Stimulated activated naive CD8-positive, alpha-beta T cell treated with anti-CD3 and anti-CD28 coated beads, Interleukin-15, Interleukin-2, amounts not matched to agents 100 ng/mL and 50 ng/mL, for 24 hours (primary cell): Measurements from ENCODE around the gene TMPRSS7.

Source experiments
- H3K27ac Mint-ChIP-seq: one replicate; pipeline ENCODE4 v1.8.0; 2021; ENCODE audit warnings: mild to moderate bottlenecking, mixed read lengths
- H3K27me3 Mint-ChIP-seq: one replicate; pipeline ENCODE4 v1.8.0; 2021; ENCODE audit warnings: mixed read lengths
- H3K36me3 Mint-ChIP-seq: one replicate; pipeline ENCODE4 v1.8.0; 2021; ENCODE audit warnings: low read depth, mixed read lengths
- H3K4me1 Mint-ChIP-seq: one replicate; pipeline ENCODE4 v1.8.0; 2021; ENCODE audit warnings: low read depth, mixed read lengths
- H3K4me3 Mint-ChIP-seq: one replicate; pipeline ENCODE4 v1.8.0; 2021; ENCODE audit warnings: mild to moderate bottlenecking, mixed read lengths
- H3K9me3 Mint-ChIP-seq: one replicate; pipeline ENCODE4 v1.8.0; 2021; ENCODE audit warnings: mixed read lengths

The TMPRSS7 gene

GRCh38 chr3:112004669-112005068 lies 29.9 kb upstream of the TMPRSS7 start:
- H3K36me3 Mint-ChIP-seq: no peaks in the 10 kb centered on the region
- H3K27me3 Mint-ChIP-seq: no peaks in the 10 kb centered on the region
- peak overlapping the region; percentile 69 for H3K27ac Mint-ChIP-seq

DNA sequence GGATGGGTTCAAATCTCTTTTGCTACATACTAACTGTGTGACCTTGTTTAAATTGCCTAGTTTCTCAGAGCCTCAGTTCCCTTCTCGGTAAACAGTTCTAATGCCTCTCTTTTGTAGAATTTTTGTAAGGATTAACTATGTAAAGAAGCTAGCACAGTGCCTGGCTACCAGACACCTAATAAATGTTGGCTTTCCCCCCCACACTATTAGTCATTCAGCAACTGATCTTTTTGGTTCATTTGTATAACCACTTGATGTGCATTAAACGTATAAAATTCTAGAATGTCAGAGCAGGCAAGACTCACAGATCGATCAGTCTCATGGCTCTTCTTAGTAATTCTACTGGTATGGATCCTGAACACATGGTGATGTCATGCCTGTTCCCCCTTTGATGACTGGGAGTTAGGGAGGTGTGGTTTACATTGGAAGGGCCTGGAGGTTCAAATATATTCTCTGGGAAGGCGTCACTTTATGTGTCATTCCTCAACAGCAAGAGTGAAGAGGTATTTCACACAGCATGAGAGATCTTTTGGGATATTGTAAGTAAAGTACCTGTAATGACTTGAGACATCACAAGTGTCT lies 29.4 kb upstream of the TMPRSS7 start:
- Mint-ChIP-seq H3K27ac (peak overlapping the region; percentile 69), H3K4me1 (peaks cover 51% of the 10 kb centered on the region), H3K27me3 (no peaks in the 10 kb centered on the region), H3K9me3 (no peaks in the 10 kb centered on the region), H3K36me3 (no peaks in the 10 kb centered on the region), H3K4me3 (no peak overlapping the region)

More at GRCh38 chr3:112004669-112005068, 29.9 kb upstream of the TMPRSS7 start:
- Mint-ChIP-seq H3K4me3 (no peak overlapping the region), H3K4me1 (peaks cover 54% of the 10 kb centered on the region), H3K9me3 (no peaks in the 10 kb centered on the region)

GRCh38 chr3:112007633-112008032 lies 26.9 kb upstream of the TMPRSS7 start:
- no peak overlapping the region for H3K27ac Mint-ChIP-seq
- no peaks in the 10 kb centered on the region for H3K36me3 Mint-ChIP-seq
- no peak overlapping the region for H3K4me3 Mint-ChIP-seq
- H3K9me3 Mint-ChIP-seq: no peaks in the 10 kb centered on the region
- H3K27me3 Mint-ChIP-seq: no peaks in the 10 kb centered on the region
- H3K4me1 Mint-ChIP-seq: peaks cover 34% of the 10 kb centered on the region

DNA sequence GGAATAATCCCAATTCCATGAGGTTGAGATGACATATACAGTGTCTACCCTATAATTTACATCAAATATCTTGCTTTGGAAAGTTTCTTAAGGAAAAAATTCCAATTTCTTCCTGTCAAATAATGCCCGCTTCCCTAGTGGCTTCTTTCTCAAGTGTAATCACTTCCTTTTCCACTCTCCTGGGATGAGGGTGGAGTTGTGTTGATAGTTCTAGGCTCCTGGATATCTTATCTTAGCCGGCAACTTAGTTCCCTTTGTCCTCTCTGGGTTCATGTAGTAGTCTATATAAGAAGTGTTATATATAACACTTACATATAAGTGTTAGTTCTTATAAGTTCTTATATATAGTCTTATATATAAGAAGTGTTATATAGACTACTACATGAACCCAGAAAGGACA lies 24.9 kb upstream of the TMPRSS7 start:
- no peaks in the 10 kb centered on the region for H3K9me3 Mint-ChIP-seq
- H3K27ac Mint-ChIP-seq: no peak overlapping the region
- no peak overlapping the region for H3K4me3 Mint-ChIP-seq
- peaks cover 28% of the 10 kb centered on the region for H3K4me1 Mint-ChIP-seq
- no peaks in the 10 kb centered on the region for H3K36me3 Mint-ChIP-seq
- H3K27me3 Mint-ChIP-seq: no peaks in the 10 kb centered on the region

DNA sequence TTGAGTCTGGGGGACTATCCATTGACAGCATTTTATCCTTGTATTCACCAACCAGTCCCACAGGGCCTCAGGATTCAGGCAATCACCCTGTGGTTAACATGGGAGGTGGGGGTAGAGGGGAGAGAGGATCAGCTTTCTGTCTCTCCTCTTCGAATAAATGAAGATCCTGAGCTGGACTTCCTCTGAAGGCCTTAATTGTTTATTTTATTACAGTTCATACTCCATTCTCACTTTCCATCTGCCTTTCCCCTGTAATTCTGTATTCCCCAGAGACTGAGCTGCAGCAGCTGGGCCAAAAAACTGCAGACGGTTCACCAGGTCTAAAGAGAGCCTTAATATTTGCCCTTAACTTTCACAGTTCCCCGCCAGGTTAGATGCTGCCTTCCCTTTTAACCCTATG lies 23.9 kb upstream of the TMPRSS7 start:
- Mint-ChIP-seq H3K9me3 (no peaks in the 10 kb centered on the region), H3K4me3 (no peak overlapping the region), H3K27me3 (no peaks in the 10 kb centered on the region), H3K36me3 (no peaks in the 10 kb centered on the region), H3K4me1 (peaks cover 20% of the 10 kb centered on the region), H3K27ac (no peak overlapping the region)

GRCh38 chr3:112011376-112011940 lies 23.1 kb upstream of the TMPRSS7 start:
- H3K4me1 Mint-ChIP-seq: peaks cover 20% of the 10 kb centered on the region
- no peak overlapping the region for H3K27ac Mint-ChIP-seq
- no peaks in the 10 kb centered on the region for H3K36me3 Mint-ChIP-seq
- H3K27me3 Mint-ChIP-seq: no peaks in the 10 kb centered on the region
- no peaks in the 10 kb centered on the region for H3K9me3 Mint-ChIP-seq
- H3K4me3 Mint-ChIP-seq: no peak overlapping the region

- H3K9me3 Mint-ChIP-seq: no peaks in the 10 kb centered on the region
- H3K27ac Mint-ChIP-seq: peak overlapping the region; percentile 70
- H3K27me3 Mint-ChIP-seq: no peaks in the 10 kb centered on the region
- no peaks in the 10 kb centered on the region for H3K36me3 Mint-ChIP-seq
- peaks cover 28% of the 10 kb centered on the region for H3K4me1 Mint-ChIP-seq
- no peak overlapping the region for H3K4me3 Mint-ChIP-seq
Measured at GRCh38 chr3:112012205-112012992, 22.1 kb upstream of the TMPRSS7 start.

- H3K4me3 Mint-ChIP-seq: no peak overlapping the region
- no peaks in the 10 kb centered on the region for H3K36me3 Mint-ChIP-seq
- no peaks in the 10 kb centered on the region for H3K9me3 Mint-ChIP-seq
- no peaks in the 10 kb centered on the region for H3K27me3 Mint-ChIP-seq
- H3K27ac Mint-ChIP-seq: peak overlapping the region; percentile 70
- peaks cover 30% of the 10 kb centered on the region for H3K4me1 Mint-ChIP-seq
Measured at GRCh38 chr3:112013058-112013783, 21.3 kb upstream of the TMPRSS7 start.

- H3K36me3 Mint-ChIP-seq: no peaks in the 10 kb centered on the region
- H3K9me3 Mint-ChIP-seq: no peaks in the 10 kb centered on the region
- H3K4me3 Mint-ChIP-seq: no peak overlapping the region
- H3K27me3 Mint-ChIP-seq: no peaks in the 10 kb centered on the region
- H3K4me1 Mint-ChIP-seq: peaks cover 30% of the 10 kb centered on the region
- peak overlapping the region; percentile 70 for H3K27ac Mint-ChIP-seq
Measured at GRCh38 chr3:112013784-112014143, 20.8 kb upstream of the TMPRSS7 start.

GRCh38 chr3:112017091-112017490 lies 17.4 kb upstream of the TMPRSS7 start:
- Mint-ChIP-seq H3K9me3 (no peaks in the 10 kb centered on the region), H3K36me3 (no peaks in the 10 kb centered on the region), H3K4me1 (peaks cover 30% of the 10 kb centered on the region), H3K27me3 (no peaks in the 10 kb centered on the region), H3K27ac (peak overlapping the region; percentile 54), H3K4me3 (no peak overlapping the region)

GRCh38 chr3:112018712-112019111 lies 15.8 kb upstream of the TMPRSS7 start:
- Mint-ChIP-seq H3K27ac (no peak overlapping the region), H3K36me3 (no peaks in the 10 kb centered on the region), H3K4me1 (peaks cover 15% of the 10 kb centered on the region), H3K9me3 (no peaks in the 10 kb centered on the region), H3K27me3 (no peaks in the 10 kb centered on the region), H3K4me3 (no peak overlapping the region)

- Mint-ChIP-seq H3K9me3 (no peaks in the 10 kb centered on the region), H3K4me1 (peaks cover 10% of the 10 kb centered on the region), H3K36me3 (no peaks in the 10 kb centered on the region), H3K4me3 (no peak overlapping the region), H3K27me3 (no peaks in the 10 kb centered on the region), H3K27ac (no peak overlapping the region)
Measured at GRCh38 chr3:112019716-112020115, 14.8 kb upstream of the TMPRSS7 start.

- H3K27me3 Mint-ChIP-seq: no peaks in the 10 kb centered on the region
Measured at GRCh38 chr3:112020674-112021085, 13.9 kb upstream of the TMPRSS7 start.

GRCh38 chr3:112027142-112027541 lies 7.4 kb upstream of the TMPRSS7 start:
- no peaks in the 10 kb centered on the region for H3K4me1 Mint-ChIP-seq
- no peak overlapping the region for H3K4me3 Mint-ChIP-seq
- H3K36me3 Mint-ChIP-seq: no peaks in the 10 kb centered on the region
- no peaks in the 10 kb centered on the region for H3K27me3 Mint-ChIP-seq
- H3K9me3 Mint-ChIP-seq: no peaks in the 10 kb centered on the region
- no peak overlapping the region for H3K27ac Mint-ChIP-seq

More at GRCh38 chr3:112020674-112021085, 13.9 kb upstream of the TMPRSS7 start:
- Mint-ChIP-seq H3K4me3 (no peak overlapping the region), H3K4me1 (peaks cover 10% of the 10 kb centered on the region), H3K9me3 (no peaks in the 10 kb centered on the region), H3K36me3 (no peaks in the 10 kb centered on the region), H3K27ac (no peak overlapping the region)

GRCh38 chr3:112027826-112028225 lies 6.7 kb upstream of the TMPRSS7 start:
- no peaks in the 10 kb centered on the region for H3K27me3 Mint-ChIP-seq
- H3K4me3 Mint-ChIP-seq: no peak overlapping the region
- H3K9me3 Mint-ChIP-seq: no peaks in the 10 kb centered on the region
- no peaks in the 10 kb centered on the region for H3K4me1 Mint-ChIP-seq
- H3K27ac Mint-ChIP-seq: no peak overlapping the region
- no peaks in the 10 kb centered on the region for H3K36me3 Mint-ChIP-seq
